Smooth muscle cell (in vitro differentiated cells): Measurements from ENCODE around the gene ARHGAP19. TPM values are rescaled to one million over a fixed set of nuclear protein-coding genes. Genes with fewer than 3 reads are reported as not detected.

ENCODE experiments used
- DNase-seq: peaks from one replicate; lab custom pipeline; 2025; ENCODE audit not compliant: unreplicated experiment; lab: John Stamatoyannopoulos, UW
- H2AFZ ChIP-seq: fragments of 200-600 bp; sonication (generic); 2 replicates; pipeline ENCODE4 v1.6.0; 2016; ENCODE audit warnings: antibody characterized with exemption, low read depth, mild to moderate bottlenecking
- H3F3A ChIP-seq: fragments of 200-600 bp; sonication (generic); 2 replicates; pipeline ENCODE4 v1.6.0; 2017; ENCODE audit warnings: antibody characterized with exemption, low read depth
- H3K27ac ChIP-seq: fragments of 200-600 bp; sonication (generic); 2 replicates; pipeline ENCODE4 v1.5.1; 2016; ENCODE audit warnings: low read depth, mild to moderate bottlenecking
- H3K27me3 ChIP-seq: fragments of 200-600 bp; sonication (generic); 2 replicates; pipeline ENCODE4 v1.6.1; 2016; ENCODE audit warnings: low read depth, mild to moderate bottlenecking
- H3K36me3 ChIP-seq: fragments of 200-600 bp; sonication (generic); 2 replicates; pipeline ENCODE4 v1.5.1; 2016; ENCODE audit warnings: low read depth
- H3K4me1 ChIP-seq: fragments of 200-600 bp; sonication (generic); 2 replicates; pipeline ENCODE4 v1.5.1; 2016; ENCODE audit warnings: low read depth
- H3K4me2 ChIP-seq: fragments of 200-600 bp; sonication (generic); 2 replicates; pipeline ENCODE4 v1.6.0; 2016; ENCODE audit warnings: mild to moderate bottlenecking
- H3K4me3 ChIP-seq: fragments of 200-600 bp; sonication (generic); 2 replicates; pipeline ENCODE4 v1.5.1; 2016; ENCODE audit warnings: mild to moderate bottlenecking
- H3K79me2 ChIP-seq: fragments of 200-600 bp; sonication (generic); 2 replicates; pipeline ENCODE4 v1.6.0; 2016; ENCODE audit warnings: low read depth, mild to moderate bottlenecking
- H3K9ac ChIP-seq: fragments of 200-600 bp; sonication (generic); 2 replicates; pipeline ENCODE4 v1.6.0; 2016; ENCODE audit warnings: low read depth
- H3K9me3 ChIP-seq: fragments of 200-600 bp; sonication (generic); replicated peaks from 2 replicates; pipeline ENCODE4 v1.5.1; 2016; ENCODE audit warnings: low read depth
- H4K20me1 ChIP-seq: fragments of 200-600 bp; sonication (generic); 2 replicates; pipeline ENCODE4 v1.6.0; 2016; ENCODE audit warnings: low read depth
- CTCF ChIP-seq: fragments of 200-600 bp; sonication (generic); IDR thresholded peaks from 2 replicates; pipeline ENCODE4 v1.5.1; 2017; ENCODE audit warnings: borderline replicate concordance, mild to moderate bottlenecking, antibody characterized with exemption; ENCODE audit not compliant: insufficient read depth, poor library complexity, severe bottlenecking
- WGBS: methylation state at CpG from one replicate; pipeline ENCODE4 v1.1.7; 2016; ENCODE audit warnings: low lambda C conversion rate; 5-methylcytosine and 5-hydroxymethylcytosine counted together
- polyA plus RNA-seq: library from polyadenylated mRNA; unstranded; fragments of >200 nt; fragmentation: Nextera tagmentation; extraction: Ambion mirVana; gene quantifications from 2 replicates; pipeline ENCODE4 v1.2.1, GENCODE V29; 2016
- total RNA-seq: library from RNA; depleted of rRNA; stranded (reverse); fragments of >200 nt; gene quantifications from 2 replicates; pipeline ENCODE4 v1.2.3, GENCODE V29; 2014

Gene ARHGAP19
- total and polyA plus RNA-seq, 2 experiments from 2014 or later, result 3.5 to 20.5 TPM

GRCh38 chr10:97182288-97182990, 110.0 kb downstream of the ARHGAP19 start:
- Histone ChIP-seq H3K4me2 (no peak overlapping the region), H4K20me1 (no peaks in the 10 kb centered on the region), H2AFZ (no peak overlapping the region), H3K79me2 (no peaks in the 10 kb centered on the region), H3K4me1 (no peaks in the 10 kb centered on the region), H3K27ac (no peak overlapping the region), H3K9me3 (no peaks in the 10 kb centered on the region), H3K27me3 (peaks cover 99% of the 10 kb centered on the region), H3K4me3 (no peak overlapping the region), H3F3A (no peaks in the 10 kb centered on the region), H3K9ac (no peak overlapping the region), H3K36me3 (no peaks in the 10 kb centered on the region)
- no peak for TF ChIP-seq CTCF
- WGBS, result 88% methylated on average over 10 of the region's 10 CpGs
- no peak for DNase-seq

GRCh38 chr10:97180986-97181385, 111.5 kb downstream of the ARHGAP19 start:
- 91% methylated on average over 10 of the region's 10 CpGs for WGBS
- H3K36me3 ChIP-seq, result no peaks in the 10 kb centered on the region
- no peaks in the 10 kb centered on the region for H3K9me3 ChIP-seq
- no peak for DNase-seq
- no peak for TF ChIP-seq CTCF
- H3K4me1 ChIP-seq, result no peaks in the 10 kb centered on the region
- no peak overlapping the region for H3K4me2 ChIP-seq
- H3K27ac ChIP-seq, result no peak overlapping the region
- no peak overlapping the region for H2AFZ ChIP-seq
- no peaks in the 10 kb centered on the region for H3K79me2 ChIP-seq
- no peak overlapping the region for H3K9ac ChIP-seq
- H3K27me3 ChIP-seq, result peaks cover 96% of the 10 kb centered on the region
- H4K20me1 ChIP-seq, result no peaks in the 10 kb centered on the region
- no peaks in the 10 kb centered on the region for H3F3A ChIP-seq
- no peak overlapping the region for H3K4me3 ChIP-seq

- Histone ChIP-seq H3K4me2 (no peak overlapping the region), H3K4me1 (no peaks in the 10 kb centered on the region), H3F3A (no peaks in the 10 kb centered on the region), H3K79me2 (no peaks in the 10 kb centered on the region), H3K9me3 (no peaks in the 10 kb centered on the region), H2AFZ (no peak overlapping the region), H3K27ac (no peak overlapping the region), H4K20me1 (no peaks in the 10 kb centered on the region), H3K27me3 (peaks cover 89% of the 10 kb centered on the region), H3K36me3 (no peaks in the 10 kb centered on the region), H3K9ac (no peak overlapping the region), H3K4me3 (no peak overlapping the region)
- no peak for DNase-seq
- TF ChIP-seq CTCF, result no peak
- WGBS, result 79% methylated on average over 8 of the region's 8 CpGs
These were observed 112.1 kb downstream of the ARHGAP19 start for GRCh38 chr10:97180363-97180755.
